HG02763 (cell line): Measurements from ENCODE around the gene AVPI1.
"Not testable (repeated sequence)": the region's sequence is repeated elsewhere in the genome, so short reads cannot be mapped to it uniquely, and the experiment has no call there.

Experiments used
- ATAC-seq: cut with Tn5 transposase; IDR thresholded peaks from one replicate; pipeline ENCODE4 v1.9.1; 2021; ENCODE audit warnings: mild to moderate bottlenecking, moderate library complexity; ENCODE audit not compliant: unreplicated experiment

AVPI1 gene

DNA sequence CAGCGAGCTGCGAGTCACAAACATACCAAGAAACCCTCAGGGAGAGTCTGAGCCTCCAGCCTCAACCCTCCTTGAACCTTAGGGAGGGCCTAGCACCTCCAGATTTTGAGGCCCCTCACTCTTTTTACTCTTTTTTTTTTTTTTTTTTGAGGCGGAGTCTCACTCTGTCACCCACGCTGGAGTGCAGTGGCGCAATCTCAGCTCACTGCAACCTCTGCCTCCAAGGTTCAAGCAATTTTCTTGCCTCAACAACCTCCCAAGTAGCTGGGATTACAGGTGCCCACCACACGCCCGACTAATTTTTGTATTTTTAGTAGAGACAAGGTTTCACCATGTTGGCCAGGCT, 2.7 kb downstream of the AVPI1 start:
- ATAC-seq = not testable (repeated sequence)

DNA sequence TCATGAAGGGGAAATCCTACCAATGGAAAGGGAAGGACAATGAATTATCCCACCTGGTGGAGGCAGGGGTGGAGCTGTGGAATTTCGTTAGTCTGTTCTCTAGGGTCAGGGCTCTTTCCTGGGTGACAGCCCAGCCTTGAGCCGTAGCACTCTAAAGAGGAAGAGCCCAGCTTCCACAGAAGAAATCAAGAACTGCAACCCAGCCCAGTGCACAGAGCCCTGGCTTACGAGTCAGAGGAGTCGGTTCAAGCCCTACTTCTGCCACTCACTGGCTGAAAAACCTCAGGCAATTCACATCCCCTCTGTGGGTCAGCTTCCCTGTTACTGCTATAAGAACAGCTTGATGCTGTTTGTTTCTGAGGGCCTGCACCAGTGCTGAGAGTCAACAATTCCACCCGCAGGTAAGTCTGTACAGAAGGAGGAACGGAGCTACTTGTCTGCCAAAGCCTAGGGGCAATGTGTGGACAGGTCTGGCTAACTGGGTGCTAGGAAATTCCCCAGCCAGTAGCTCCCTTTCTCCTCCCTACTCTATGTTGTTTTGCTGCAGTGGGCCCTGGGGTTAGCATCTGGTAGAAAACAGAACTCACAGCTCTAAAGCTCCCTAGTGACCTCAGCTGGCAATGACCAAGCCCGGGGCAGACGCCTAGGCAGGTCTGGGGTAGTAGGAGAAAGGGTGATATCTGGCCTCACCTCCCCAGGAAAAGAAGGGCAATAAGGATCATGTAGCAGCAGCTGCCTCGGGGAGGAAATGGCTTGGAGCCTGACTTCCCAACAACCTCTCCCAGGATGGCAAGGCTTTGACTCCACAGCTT, 3.3 kb downstream of the AVPI1 start:
- ATAC-seq = no peak

DNA sequence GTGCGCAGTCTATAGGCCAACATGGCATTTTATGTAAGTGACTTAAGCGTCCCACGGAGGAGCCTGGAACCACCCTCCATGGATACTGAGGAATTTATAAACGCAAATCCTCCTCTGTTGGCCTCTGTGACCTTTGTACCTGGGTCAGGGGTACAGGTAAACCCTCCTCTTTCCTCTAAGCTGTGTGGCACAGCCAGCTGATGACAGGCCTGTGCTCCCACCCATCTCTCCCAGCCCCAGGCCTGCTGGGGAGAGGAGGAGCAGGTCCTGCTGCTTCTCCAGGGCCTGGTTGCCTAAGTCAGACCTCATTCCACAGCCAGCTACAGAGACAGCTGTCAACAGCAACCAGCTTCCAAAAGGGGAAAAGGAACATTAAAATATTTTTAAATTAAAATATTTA, 5.0 kb downstream of the AVPI1 start:
- no peak for ATAC-seq

DNA sequence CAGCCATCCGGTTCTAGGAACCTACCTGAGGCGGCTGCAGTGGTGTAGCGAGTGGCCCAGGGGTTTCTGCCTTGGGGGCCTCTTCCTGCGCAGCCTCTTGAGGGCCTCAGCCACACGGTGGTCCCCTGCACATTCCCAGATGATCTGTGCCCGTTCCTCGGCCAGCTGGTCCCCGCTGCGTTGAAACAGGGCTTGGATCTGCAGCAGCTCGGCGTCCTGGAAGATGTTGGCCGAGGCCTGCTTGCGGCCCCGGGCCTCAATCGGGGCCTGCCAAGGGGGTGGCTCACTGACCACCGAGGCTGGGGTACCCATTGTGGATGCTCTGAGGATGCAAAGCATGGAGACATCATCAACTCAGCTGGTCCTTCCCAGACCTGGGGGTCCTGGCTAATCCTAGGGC, 7.4 kb downstream of the AVPI1 start:
- ATAC-seq = no peak

DNA sequence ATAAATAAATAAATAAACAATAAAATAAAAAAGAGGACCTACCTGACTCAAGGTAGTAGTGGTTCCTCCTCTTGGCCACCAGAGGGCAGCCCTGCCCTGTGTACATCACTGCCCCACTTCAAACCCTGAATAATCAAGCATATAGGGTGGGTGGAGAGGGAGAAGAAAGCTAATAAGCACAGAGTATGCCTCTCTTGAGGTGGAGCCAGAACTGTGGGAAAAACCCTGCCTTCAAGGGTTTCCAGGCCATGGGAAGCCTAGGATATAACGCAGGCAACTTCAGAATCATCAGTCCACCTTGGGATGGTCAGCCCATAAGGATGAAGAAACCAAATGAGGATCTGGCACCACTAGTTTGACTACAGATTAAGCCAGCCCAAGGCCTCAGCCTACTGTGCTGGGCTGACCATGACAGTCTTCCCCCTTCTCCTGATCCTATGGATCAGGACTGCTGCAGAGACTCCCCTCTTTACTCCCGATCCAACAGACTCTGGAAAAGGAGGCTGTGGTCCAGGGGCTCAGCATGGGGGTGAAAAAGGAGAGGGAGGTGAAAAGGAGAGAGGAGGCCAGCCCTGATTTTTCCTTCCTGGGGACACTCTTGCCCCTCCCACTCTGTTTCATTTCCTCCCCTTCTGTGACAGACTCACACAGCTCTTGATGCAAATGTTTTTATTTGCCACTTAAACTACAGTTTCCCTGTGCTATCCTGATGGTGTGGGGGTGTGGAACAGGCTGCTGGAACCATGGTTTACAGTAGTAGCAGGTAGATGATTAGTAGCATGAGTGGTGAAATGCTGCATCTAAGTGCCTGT, 10.1 kb downstream of the AVPI1 start:
- ATAC-seq = no peak

DNA sequence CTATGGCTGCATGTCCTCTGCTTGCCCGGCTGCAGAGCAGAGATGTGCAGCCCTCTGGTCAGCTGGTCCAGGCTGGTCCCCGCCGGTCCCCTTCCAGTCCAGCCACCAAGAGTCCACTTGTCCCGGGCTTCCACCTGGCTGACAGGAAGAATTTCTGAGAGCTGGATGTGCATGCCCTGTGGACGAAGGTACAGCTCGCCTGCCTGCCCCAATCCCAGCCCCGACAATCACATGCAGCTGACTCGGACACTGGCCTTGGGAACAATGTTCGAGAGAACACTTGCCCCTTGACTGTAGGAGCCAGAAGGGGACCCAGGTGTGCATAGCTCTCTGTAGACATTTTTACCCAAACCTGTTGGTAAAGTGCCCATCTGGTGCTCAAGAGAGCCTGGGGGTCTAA, 11.8 kb downstream of the AVPI1 start:
- no peak for ATAC-seq

DNA sequence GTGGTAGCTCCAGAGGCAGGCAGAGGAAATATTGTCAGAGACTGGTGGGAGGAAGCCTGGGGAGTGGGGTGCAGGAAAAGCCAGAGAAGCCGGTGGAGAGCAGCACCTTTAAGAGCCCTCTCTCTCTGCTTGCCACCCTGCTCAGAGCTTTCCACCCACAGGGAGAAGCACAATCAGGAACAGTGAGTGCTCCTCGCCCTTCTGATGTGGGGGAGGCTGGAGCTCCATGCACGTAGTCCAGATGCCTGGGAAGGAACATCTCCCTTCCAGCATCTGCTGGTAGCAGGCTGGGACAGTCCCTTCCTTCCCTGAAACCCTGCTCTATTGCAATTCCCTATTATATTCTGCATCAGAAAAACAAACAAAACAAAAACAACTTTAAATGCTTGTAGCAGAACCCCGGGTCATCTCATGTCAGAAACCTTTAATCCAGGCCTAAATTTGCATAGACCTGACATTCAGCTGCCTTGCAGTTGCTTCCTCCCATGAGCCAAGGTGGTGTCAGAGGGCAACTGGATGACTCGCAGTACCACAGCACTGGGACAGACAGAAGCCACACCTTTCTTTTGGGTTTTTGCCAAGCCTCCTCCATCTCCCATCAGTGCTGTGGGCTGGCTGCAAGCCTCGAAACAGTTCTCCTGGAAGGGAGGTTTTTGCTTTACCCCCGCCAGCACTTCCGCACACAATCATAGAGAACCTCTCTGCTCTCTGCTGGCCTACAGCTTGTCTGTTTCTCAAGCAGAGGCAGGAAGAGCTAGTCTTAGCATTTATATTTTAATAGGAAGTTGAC, 13.1 kb downstream of the AVPI1 start:
- ATAC-seq = no peak

DNA sequence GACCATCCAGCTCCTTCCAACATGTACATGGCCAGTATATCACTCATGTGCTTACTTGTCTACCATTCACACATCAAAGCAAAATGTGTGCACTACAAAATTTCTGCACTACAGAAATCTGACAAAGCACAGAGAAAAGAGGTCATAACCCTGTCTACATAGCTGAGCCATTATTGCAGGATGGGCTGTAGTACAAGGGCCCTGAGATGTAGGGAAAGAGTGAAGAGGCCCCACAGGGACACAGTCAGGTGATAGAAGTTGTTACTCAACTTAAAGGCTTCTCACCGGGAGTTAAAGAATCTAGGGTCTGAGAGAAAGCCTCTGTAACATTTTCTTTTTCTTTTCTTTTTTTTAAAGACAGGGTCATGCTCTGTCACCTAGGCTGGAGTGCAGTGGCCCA, 17.5 kb downstream of the AVPI1 start:
- ATAC-seq = no peak

DNA sequence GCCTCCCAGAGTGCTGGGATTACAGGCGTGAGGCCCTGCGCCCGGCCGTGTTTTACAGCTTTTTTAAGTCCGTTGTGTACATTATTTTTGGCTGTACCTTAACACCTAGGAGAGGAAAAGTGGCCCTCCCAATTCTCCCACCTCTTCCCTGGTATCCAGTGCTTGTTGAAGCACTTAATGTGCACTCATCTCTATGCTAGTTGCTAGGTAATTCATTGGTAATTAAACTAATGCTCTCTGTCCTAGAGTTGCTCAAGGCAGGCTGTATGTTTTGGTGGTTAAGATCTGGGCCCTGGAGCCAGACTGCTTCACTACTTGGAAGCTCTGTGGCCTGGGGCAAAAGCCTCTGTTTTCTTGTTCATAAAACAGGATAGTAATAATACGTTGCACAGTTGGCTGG, 19.6 kb downstream of the AVPI1 start:
- no peak for ATAC-seq

DNA sequence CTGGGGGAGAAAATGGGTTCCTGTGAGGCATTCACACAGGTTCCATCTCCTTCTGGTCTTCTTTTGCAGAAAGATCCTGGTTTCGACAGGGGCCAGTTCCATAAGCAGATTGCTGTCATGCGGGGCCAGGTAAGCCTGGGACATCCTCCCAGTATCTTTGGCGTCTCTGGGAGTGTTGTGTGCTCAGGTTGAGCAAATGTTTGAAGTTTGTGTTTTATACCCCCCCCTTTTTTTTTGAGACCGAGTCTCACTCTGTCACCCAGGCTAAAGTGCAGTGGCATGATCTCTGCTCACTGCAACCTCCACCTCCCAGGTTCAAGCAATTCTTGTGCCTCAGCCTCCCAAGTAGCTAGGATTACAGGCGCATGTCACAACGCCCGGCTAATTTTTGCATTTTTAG, 20.0 kb downstream of the AVPI1 start:
- no peak for ATAC-seq

DNA sequence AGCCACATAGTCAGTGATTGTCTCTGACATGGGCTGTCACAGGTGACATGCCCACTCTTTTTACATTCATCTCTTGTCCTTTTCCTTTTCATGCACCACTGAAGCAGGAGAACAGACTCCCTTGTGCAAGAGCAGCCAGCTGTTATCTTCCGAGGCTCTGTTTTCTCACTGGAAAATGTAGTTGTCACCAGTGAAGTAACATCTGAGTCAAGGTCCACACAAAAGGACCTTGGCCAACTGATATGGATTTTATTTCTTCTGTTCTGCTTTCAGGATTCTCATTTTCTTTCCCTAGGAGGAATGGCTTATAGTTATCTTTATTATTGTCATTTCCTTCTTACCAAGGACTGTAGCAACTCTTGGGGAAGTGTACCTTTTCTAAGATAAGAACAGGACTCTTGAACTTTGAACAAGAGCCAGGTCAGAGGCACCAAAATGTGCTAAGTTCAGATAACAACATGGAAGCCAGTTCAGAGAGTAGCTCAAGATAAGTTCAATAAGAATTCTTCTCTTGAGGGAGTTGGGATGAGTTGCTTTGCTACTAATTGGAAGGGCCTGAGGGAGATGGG, 22.7 kb downstream of the AVPI1 start:
- no peak for ATAC-seq

DNA sequence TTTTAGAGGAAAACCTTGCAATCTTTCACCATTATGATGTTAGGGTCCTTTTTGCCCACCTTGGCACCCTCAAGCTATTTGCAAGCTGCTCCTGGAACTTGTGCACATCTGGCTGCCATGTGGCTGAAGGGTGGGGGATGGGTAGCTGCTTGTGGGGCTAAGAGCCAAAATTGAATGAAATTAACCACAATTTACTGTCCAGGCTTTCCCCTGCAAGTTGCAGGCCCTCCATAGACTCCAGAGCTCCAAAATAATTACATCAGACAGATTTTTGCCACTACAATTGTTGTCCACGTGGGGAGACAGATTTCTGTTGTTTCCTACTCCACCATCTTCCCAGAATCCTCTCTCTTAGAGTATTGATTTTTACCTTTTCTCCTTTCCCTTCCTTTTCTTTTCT, 27.5 kb downstream of the AVPI1 start:
- ATAC-seq = no peak

DNA sequence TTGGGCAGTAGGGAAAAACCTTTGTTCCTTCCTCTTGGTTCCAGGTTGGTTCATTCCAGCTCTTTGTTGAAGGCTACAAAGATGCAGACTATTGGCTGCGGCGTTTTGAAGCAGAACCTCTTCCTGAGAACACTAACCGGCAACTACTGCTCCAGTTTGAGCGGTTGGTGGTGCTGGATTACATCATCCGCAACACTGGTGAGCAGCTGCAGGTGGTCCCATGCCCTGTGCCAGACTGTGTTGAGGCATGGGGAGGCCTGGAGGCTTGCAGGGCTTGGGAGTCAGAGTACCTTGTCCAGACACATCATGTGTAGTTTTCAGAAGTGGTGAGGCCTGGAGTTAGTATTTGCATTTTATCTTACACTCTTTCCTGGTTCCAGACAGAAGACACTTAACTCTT, 30.3 kb downstream of the AVPI1 start:
- no peak for ATAC-seq

DNA sequence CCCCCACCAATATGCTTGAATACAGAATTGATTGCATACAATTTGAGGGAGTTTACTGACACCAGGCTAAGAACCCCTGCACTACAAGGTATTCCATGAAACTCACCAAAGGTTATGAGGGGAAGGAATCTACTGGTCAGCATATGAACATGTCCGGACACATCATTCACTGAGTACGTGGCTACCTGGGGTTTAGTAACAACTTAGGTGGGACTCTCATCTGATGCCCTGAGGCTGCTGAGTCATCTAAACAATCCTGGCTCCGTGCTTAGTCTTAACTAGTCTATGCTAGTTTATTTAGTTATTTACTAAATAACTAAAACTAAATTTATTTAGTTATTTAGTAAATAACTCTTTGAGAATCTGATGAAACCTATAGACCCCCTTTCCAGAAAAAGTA, 35.3 kb downstream of the AVPI1 start:
- ATAC-seq = no peak

DNA sequence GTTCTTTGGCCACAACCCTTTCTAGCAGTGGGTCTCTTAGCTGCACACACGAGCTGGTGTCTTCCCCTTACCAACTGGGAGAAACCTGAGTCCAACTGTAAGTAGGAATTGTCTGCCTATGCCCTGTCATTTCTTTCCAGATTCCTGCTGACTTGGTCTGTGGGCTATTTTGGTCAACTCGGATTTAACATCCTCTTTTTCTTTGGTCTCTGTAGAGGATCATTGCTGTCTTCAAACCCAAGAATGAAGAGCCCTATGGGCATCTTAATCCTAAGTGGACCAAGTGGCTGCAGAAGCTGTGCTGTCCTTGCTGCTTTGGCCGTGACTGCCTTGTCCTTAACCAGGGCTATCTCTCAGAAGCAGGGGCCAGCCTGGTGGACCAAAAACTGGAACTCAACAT, 36.3 kb downstream of the AVPI1 start:
- ATAC-seq = no peak

DNA sequence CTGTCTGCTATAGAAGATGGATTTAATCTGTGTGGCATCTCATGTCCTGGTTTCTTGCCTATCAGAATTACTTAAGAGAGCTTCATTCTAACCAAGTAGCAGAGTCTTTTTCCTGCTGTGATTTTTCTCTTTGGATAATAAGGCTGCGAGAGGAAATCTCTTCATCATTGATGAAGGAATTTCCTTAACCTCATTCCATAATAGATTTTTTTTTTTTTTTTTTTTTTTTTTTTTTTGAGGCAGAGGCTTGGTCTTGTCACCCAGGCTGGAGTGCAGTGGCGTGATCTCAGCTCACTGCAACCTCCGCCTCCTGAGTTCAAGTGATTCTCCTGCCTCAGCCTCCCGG, 37.7 kb downstream of the AVPI1 start:
- not testable (repeated sequence) for ATAC-seq

DNA sequence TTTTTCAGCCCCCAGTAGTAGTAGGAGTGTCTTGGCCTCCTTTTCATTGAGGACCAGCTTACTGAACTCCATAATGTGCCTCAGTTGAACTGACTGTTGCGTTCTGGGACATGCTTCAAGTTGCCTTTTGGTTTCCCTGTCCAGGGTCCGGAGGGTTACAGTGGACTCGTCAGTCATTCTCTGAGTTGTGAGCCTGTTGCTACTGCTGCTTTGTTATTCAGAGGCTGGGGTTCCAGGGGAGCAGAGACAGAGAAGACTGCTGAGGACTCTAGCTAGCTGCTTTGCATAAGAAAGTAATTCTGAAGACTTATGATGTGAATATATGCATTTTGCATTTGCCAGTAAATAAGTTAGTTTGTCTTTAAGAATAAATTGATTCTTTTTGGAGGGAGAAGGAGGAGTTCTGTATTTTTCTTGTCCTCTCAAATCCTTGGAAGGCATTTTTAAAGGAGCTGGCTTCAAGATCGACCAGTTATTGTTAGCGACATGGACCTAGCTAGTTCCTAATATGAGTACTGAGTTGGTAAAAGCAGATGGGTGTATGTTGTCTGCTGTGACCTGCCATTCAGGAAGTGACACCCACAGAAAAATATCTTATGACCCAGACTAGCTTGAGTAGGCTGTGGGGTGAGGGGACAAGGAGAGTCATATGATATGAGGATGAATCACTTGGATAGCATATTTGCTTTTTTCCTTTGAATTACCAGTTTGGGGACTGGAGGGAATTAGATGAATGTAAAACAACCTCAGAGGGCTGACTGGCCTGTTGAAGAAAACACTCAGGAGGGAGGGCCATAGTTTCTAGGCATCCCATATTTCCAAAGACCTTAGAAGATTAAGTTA, 38.3 kb downstream of the AVPI1 start:
- peak; percentile 54 for ATAC-seq

DNA sequence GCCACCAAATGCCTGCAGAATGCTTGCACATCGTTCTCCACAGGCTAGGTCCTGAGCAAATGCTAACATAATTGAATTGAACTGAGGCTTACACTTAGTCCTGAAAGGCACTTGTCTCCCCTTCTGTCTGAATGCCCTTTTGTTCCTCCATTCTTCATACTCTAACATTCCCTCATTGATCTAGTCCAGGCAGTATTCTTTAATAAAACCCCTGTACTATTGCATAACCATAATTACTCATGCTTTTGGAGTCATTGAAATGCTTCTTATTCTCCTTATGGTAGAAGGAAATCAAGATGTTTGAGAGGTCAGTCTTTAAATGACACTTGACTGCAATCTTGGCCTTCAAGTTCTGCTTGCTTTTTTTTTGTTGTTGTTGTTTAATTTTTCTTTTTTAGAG, 39.5 kb downstream of the AVPI1 start:
- ATAC-seq = no peak

DNA sequence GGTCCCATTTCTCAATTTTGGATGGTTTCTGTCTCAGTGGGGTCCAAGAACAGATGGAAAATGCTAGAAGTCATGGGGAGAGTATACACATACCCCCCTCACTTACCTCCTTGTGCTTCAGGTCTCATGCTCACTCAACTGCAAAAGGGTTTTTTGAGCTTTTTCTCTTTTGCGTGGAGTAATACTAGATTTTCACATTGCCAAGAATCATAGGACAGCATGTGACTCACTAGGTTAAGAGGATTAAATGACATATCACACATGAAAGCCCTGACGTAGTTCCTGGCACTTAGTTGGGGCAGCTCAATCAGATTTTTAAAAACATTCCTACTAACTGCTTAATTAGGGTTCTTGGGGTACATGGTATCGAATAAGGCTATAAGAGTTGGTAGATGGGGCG, 42.1 kb downstream of the AVPI1 start:
- ATAC-seq = no peak

DNA sequence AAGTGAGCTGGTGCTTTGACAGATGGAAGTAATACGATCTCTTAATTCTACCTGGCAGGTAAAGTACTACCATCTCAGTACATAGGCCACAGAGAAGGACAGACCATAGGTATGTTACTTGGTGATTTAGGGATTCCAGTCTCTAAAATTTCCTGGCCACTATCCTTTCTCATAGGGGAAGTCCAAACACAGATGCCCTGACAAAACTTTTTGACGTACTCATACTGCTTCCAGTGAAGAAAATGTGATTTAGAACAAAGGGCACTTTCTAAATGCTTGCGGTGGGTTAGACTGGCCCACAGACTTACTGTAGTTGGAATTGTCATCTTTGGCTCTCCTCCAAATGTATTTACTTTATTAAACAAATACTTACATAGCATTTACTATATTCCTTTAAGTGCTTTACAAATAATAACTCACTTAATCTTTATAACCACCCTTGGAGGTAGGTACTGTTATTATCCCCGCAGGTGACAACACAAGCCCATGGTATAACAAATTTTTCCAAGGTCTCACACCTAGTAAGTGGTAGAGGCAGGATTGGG, 43.5 kb downstream of the AVPI1 start:
- no peak for ATAC-seq
